ENCODE results near the gene BPIFB1. TPM values are rescaled to one million over a fixed set of nuclear protein-coding genes. Genes with fewer than 3 reads are reported as not detected.

Gene BPIFB1
- total RNA-seq, 1 donor from 2014 or later: not detected

DNA sequence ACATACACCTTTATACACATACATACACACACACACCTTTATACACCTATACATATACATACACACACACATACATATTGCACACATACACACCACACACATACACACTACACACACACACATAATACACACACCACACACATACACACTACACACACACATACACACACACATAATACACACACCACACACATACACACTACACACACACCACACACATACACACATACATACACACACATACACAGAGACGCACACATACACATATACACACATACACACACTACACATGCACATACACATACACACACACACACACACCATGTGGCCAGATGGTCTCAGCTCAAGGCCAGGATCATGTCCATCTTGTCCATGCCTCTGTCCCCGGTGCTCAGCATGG is 25.7 kb downstream of the BPIFB1 start:
- peaks cover 5% of the 10 kb centered on the region for H3K27me3 Mint-ChIP-seq (ENCODE audit: insufficient read depth, low read depth)

GRCh38 chr20:33309631-33310030 is 26.6 kb downstream of the BPIFB1 start:
- Histone ChIP-seq H3F3A (ENCODE audit: low read depth) (no peaks in the 10 kb centered on the region), H3K79me2 (ENCODE audit: low read depth) (no peaks in the 10 kb centered on the region), H3K36me3 (no peaks in the 10 kb centered on the region), H3K27ac (no peak overlapping the region), H3K27me3 (no peaks in the 10 kb centered on the region), H3K9ac (no peak overlapping the region), H4K20me1 (ENCODE audit: low read depth) (no peaks in the 10 kb centered on the region), H3K4me1 (no peaks in the 10 kb centered on the region), H3K9me3 (ENCODE audit: low read depth) (no peaks in the 10 kb centered on the region), H2AFZ (replicated peaks) (no peak overlapping the region), H3K4me3 (no peak overlapping the region), H3K4me2 (no peak overlapping the region)
- Mint-ChIP-seq H3K4me1 (no peaks in the 10 kb centered on the region), H3K27me3 (ENCODE audit: insufficient read depth, low read depth) (peaks cover 7% of the 10 kb centered on the region), H3K27ac (no peak overlapping the region), H3K4me3 (no peak overlapping the region), H3K36me3 (no peaks in the 10 kb centered on the region), H3K9me3 (no peaks in the 10 kb centered on the region)
- TF ChIP-seq CTCF (IDR thresholded peaks at IDR 0.05): no peak
- no peak for TF ChIP-seq EZH2 (IDR thresholded peaks at IDR 0.05)
- TF ChIP-seq EZH2phosphoT487 (IDR thresholded peaks at IDR 0.05): no peak
- DNase-seq (ENCODE audit: low spot score): no peak

More for the DNA sequence above, 25.7 kb downstream of the BPIFB1 start:
- no peak overlapping the region for H3K4me2 ChIP-seq
- no peaks in the 10 kb centered on the region for H4K20me1 ChIP-seq (ENCODE audit: low read depth)
- H3K27me3 ChIP-seq: no peaks in the 10 kb centered on the region
- DNase-seq (ENCODE audit: low spot score): no peak
- no peak overlapping the region for H3K4me3 ChIP-seq
- no peak overlapping the region for H3K27ac ChIP-seq
- Mint-ChIP-seq H3K36me3 (no peaks in the 10 kb centered on the region), H3K4me3 (no peak overlapping the region), H3K9me3 (no peaks in the 10 kb centered on the region), H3K27ac (no peak overlapping the region), H3K4me1 (no peaks in the 10 kb centered on the region)
- no peak overlapping the region for H3K9ac ChIP-seq
- TF ChIP-seq EZH2phosphoT487 (IDR thresholded peaks at IDR 0.05): no peak
- no peak for TF ChIP-seq CTCF (IDR thresholded peaks at IDR 0.05)
- TF ChIP-seq EZH2 (IDR thresholded peaks at IDR 0.05): no peak
- no peaks in the 10 kb centered on the region for H3K79me2 ChIP-seq (ENCODE audit: low read depth)
- no peak overlapping the region for H2AFZ ChIP-seq (replicated peaks)
- H3K36me3 ChIP-seq: no peaks in the 10 kb centered on the region
- H3K9me3 ChIP-seq (ENCODE audit: low read depth): no peaks in the 10 kb centered on the region
- H3K4me1 ChIP-seq: no peaks in the 10 kb centered on the region
- no peaks in the 10 kb centered on the region for H3F3A ChIP-seq (ENCODE audit: low read depth)

DNA sequence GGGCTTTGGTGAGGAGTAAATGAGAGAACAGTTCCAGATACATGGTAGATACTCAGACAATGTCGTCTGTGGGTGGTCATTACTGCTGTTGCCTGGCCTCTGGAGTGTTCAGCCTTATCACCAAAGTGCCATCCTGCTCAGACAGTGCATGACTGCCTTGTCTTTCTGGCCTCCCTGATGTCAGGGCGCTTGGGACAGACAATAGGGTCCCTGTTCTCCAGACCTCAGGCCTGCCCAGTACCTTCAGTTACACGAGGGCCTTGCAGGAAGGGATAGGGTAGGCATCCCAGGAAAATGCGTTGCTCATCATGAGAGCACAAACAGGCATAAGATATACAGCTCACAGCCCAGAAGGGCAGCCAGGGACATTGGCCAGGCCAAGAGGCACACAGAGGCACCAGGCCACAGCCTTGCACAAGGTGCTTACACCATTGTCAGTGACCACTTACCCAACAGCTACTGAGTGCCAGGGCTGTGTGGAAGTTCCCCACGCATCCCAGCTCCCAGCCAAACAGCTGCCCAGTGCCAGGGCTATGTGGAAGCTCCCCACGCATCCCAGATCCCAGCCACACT is 27.4 kb downstream of the BPIFB1 start:
- Histone ChIP-seq H3K79me2 (ENCODE audit: low read depth) (no peaks in the 10 kb centered on the region), H3K4me2 (no peak overlapping the region), H4K20me1 (ENCODE audit: low read depth) (no peaks in the 10 kb centered on the region), H3K9ac (no peak overlapping the region), H3F3A (ENCODE audit: low read depth) (no peaks in the 10 kb centered on the region), H3K9me3 (ENCODE audit: low read depth) (no peaks in the 10 kb centered on the region), H3K4me3 (no peak overlapping the region), H2AFZ (replicated peaks) (no peak overlapping the region), H3K4me1 (no peaks in the 10 kb centered on the region), H3K27me3 (no peaks in the 10 kb centered on the region), H3K36me3 (no peaks in the 10 kb centered on the region), H3K27ac (no peak overlapping the region)
- TF ChIP-seq CTCF (IDR thresholded peaks at IDR 0.05) (no peak), EZH2 (IDR thresholded peaks at IDR 0.05) (no peak), EZH2phosphoT487 (IDR thresholded peaks at IDR 0.05) (no peak)
- H3K4me1 Mint-ChIP-seq: no peaks in the 10 kb centered on the region
- H3K4me3 Mint-ChIP-seq: no peak overlapping the region
- no peak for DNase-seq (ENCODE audit: low spot score)
- H3K27me3 Mint-ChIP-seq (ENCODE audit: insufficient read depth, low read depth): peaks cover 4% of the 10 kb centered on the region
- no peak overlapping the region for H3K27ac Mint-ChIP-seq
- no peaks in the 10 kb centered on the region for H3K36me3 Mint-ChIP-seq
- no peaks in the 10 kb centered on the region for H3K9me3 Mint-ChIP-seq

Data from neural progenitor cell (in vitro differentiated cells).